T-helper 1 cell treated with Interleukin-12 subunit alpha and Interleukin-12 subunit beta and Interleukin-4 antibody, amounts not matched to agents 30 ng/mL and 1 ng/mL, for 36 hours (primary cell): Measurements from ENCODE around the gene ATOH1. TPM values are rescaled to one million over a fixed set of nuclear protein-coding genes. Genes with fewer than 3 reads are reported as not detected.

Source experiments
- intact Hi-C: fragments of 100-400 bp; cut with micrococcal nuclease; formaldehyde crosslinking; loops from one replicate; pipeline ENCODE4 v1.15.1; 2024
- total RNA-seq: library from RNA; stranded (reverse); gene quantifications from 2 replicates; pipeline ENCODE4 v1.2.3, GENCODE V29; 2022

ATOH1 gene, protein sequence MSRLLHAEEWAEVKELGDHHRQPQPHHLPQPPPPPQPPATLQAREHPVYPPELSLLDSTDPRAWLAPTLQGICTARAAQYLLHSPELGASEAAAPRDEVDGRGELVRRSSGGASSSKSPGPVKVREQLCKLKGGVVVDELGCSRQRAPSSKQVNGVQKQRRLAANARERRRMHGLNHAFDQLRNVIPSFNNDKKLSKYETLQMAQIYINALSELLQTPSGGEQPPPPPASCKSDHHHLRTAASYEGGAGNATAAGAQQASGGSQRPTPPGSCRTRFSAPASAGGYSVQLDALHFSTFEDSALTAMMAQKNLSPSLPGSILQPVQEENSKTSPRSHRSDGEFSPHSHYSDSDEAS
- total RNA-seq, result not detected in 2 replicates

- intact Hi-C loops, result no loop called here
Measured at GRCh38 chr4:93828332-93828994, at the start of gene ATOH1. Gene ATOH1 (plus strand): TSS chr4:93828753. CDS start chr4:93828927, 174 bp downstream.

DNA sequence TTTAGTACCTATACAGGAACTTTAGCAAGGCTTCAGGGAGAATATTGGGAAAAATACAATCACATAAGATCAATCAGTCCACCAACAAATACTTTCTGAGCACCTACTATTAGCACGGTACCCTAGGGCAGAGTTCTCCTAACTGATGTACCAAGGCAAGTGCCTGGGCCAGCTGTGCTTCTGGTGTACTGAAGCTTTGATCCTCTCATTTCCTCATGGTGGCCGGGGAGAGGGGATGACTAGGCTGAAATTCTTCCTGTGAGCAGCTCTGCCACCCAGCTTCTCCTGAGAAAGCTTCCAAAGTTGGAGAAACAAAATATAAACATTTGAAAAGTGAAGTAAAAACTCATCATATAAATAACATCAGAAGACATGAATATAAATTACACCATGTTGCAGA is 49.3 kb upstream of the ATOH1 start:
- intact Hi-C loops, result no loop called here

GRCh38 chr4:93780080-93780479 is 48.5 kb upstream of the ATOH1 start:
- intact Hi-C loops, result no loop called here

DNA sequence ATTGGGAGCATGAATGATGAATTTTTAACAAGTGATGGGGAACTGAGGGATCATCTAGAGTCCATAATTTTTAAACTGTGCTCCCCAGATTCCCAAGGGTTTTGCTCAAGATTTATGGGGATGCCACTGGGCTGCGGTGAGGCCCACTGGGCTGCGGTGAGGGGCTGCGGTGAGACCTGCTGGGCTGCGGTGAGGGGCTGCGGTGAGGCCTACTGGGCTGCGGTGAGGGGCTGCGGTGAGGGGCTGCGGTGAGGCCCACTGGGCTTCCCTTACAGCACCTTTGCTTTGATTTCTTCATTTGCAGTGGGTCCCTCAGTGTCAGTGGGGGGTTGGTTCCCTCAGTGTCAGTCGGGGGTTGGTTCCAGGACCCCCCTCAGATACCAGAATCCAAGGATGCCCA is 47.4 kb upstream of the ATOH1 start:
- intact Hi-C loops, result no loop called here

GRCh38 chr4:93786149-93786548 is 42.4 kb upstream of the ATOH1 start:
- intact Hi-C loops, result no loop called here

DNA sequence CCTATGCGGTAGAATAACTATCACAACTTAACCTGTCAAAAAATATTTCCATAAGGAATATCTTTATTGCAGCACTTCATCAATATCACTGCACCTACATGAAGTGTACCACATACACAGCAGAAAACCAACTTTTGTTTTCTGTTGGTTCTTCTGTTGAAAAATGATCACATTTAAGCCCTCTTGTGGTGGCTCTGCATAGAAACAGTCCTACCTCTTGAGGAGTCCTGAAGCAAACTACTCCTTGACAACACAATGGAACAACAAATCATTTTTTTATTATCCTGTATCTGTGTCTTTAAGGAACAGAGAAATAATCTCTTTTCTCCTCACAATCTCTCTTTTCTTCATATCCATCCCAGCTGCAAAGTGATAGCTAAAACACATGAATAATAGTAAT is 39.8 kb upstream of the ATOH1 start:
- intact Hi-C loops, result no loop called here

DNA sequence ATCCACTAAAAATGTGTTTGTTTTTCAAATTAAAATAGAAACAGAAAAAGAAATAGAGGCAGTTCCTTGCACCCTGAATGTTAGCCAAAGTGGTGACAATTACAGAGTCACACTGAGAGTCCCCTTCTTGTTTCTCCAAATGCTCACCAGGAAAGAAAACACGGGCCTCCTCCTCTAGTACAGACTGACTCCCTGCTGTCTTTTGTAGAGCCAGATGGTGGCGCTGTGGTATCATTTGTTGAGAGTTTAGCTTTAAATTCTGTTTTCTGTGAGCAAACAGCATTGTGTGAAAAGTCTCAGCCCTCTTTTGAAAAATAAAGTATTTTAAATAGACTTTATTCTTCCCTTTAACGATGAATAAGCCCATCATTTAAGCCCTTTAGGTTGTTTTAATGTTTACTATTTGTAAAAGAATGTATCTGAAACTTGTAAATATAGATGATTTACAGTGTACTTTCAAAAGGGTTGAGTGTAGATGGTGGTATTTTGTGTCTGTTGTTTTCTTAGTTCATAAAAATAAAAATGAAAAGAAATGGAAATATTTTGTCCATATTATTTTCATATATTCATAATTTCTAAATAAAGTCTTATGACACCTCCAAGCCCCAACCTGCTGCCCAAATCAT is 36.9 kb upstream of the ATOH1 start:
- intact Hi-C loops, result loop anchor here (1.0 to 5.0 kb wide), 5 partner anchors 336 to 805 kb away; no protein-coding TSS in a partner anchor

DNA sequence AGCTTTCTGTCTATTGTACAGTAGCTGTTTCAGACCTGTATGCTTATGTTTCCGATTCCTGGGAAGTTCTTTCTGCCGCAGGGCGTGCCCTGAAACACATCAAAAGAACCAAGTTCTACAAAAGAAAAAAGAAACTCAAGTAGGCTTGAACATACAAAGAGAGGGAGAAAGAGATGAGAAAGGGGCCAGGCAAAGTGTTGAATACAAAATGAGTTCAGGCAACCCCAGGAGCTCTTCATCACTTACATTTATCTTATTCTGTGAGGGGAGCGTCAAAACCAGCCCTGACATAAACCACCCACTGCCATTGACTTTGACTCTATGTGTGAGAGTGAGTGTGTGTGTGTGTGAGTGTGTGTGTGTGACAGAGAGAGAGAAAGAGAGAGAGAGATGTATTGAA is 26.5 kb upstream of the ATOH1 start:
- intact Hi-C loops, result no loop called here

- intact Hi-C loops, result no loop called here
Measured at GRCh38 chr4:93809773-93810172, 18.8 kb upstream of the ATOH1 start.

GRCh38 chr4:93810340-93810992 is 18.1 kb upstream of the ATOH1 start:
- intact Hi-C loops, result no loop called here

DNA sequence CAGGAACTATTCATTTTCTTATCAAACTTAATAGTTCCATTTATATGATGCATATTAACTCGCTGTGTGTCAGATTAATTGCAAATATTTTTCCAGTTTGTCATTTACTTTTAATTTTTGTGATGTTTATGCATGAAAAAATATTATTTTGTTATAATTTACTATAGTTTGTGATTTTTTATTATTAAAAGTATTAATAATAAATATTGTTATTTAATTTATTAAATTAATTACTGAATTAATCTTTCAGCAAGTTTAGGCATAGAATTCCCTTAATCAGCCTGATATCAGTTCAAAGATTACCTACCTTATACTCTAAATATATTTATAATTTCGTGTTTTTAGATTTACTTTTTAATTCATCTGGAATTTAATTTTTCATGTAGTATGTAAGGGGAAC is 15.5 kb upstream of the ATOH1 start:
- intact Hi-C loops, result no loop called here

DNA sequence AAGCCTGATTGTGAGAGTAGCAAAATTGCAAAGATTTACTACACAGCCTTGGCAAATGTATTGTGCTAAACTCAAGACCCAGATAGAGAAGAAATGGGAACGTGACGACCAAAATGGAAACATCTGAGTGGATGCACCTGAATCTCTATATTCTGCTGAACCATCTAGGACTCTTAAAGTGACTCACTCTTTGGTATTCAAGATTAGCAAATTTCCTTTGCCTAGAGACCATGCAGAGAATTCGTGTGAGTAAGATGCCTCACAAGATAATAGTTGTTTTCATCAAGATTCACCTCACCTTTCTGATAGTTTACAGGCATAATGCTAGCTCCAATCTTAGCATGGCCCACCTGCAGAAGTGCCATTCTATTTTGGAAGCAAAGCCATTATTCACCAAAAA is 14.4 kb upstream of the ATOH1 start:
- intact Hi-C loops, result no loop called here

DNA sequence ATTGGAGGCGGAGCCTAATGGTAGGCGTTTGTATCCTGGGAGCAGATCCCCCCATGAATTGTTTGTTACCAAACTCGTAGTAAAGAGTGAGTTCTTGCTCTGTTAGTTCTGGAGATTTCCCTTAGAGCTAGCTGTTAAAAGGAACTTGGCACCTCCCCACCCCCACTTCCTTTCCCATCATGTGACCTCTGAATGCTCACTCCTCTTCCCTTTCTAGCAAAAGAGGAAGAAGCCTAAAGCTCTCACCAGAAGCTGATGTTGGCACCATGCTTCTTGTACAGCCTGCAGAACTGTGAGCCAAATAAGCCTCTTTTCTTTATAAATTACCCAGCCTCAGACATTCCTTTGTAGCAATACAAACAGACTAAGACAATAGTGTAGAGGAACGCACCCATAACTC is 13.8 kb upstream of the ATOH1 start:
- intact Hi-C loops, result no loop called here

DNA sequence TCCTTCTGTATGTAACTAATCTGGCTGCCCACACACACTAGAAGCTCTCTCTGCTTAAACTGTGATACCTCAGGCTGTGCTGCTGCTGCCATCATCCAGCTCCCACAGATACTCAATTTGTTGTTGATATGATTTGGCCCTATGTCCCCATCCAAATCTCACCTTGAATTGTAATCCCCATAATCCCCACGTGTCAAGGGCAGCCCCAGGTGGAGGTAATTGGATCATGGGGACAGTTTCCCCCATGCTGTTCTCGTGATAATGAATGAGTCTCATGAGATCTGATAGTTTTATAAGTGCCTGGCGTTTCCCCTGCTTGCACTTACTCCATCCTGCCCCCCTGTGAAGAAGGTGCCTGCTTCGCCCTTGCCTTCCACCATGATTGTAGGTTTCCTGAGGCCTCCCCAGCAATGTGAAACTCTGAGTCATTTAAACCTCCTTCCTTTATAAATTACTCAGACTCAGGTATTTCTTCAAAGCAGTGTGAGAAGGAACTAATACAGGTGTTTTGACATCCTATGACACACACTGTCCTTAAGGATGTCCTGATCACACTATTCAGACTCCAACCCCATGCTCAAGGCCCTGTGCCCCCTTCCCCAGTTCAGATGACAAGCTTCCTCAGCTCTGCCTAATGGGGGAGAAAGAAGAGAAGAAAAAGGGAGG is 2.9 kb upstream of the ATOH1 start:
- intact Hi-C loops, result no loop called here

DNA sequence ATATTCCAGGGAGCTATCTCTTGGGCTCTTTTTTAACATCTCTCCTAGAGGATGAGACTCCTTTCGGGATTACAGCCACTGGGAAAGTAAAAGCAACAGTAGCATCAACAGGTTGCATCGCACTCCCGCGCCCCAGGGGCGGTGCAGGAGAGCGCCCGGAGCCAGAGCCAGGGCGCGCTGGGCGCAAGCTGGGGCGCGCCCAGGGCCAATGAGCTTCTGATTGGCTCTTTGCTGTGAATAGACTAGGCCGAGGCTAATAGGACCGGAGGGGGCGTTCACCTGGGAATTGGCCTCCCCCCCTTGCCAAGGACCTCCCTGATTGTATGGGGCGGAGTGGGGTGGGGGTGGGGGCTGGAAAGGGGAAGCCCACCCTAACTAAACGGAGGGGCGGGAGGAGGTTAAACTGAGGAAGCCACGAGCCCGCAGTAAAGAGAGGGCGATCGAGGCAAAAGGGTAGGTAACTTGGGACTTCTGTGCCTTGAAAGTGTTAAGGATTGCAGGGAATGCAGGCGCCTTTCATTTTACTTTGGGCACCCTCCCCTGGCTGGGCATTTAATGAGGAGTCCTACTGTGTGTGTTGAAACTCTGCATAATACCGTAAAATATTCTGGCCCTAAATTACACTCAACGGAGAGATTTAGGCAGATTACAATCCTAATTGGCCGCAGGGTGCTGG is 1.1 kb upstream of the ATOH1 start:
- intact Hi-C loops, result no loop called here

DNA sequence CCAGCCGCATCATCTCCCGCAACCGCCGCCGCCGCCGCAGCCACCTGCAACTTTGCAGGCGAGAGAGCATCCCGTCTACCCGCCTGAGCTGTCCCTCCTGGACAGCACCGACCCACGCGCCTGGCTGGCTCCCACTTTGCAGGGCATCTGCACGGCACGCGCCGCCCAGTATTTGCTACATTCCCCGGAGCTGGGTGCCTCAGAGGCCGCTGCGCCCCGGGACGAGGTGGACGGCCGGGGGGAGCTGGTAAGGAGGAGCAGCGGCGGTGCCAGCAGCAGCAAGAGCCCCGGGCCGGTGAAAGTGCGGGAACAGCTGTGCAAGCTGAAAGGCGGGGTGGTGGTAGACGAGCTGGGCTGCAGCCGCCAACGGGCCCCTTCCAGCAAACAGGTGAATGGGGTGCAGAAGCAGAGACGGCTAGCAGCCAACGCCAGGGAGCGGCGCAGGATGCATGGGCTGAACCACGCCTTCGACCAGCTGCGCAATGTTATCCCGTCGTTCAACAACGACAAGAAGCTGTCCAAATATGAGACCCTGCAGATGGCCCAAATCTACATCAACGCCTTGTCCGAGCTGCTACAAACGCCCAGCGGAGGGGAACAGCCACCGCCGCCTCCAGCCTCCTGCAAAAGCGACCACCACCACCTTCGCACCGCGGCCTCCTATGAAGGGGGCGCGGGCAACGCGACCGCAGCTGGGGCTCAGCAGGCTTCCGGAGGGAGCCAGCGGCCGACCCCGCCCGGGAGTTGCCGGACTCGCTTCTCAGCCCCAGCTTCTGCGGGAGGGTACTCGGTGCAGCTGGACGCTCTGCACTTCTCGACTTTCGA is 654 bp downstream of the ATOH1 start:
- intact Hi-C loops, result no loop called here

- intact Hi-C loops, result no loop called here
Measured at GRCh38 chr4:93829820-93830687, 1.5 kb downstream of the ATOH1 start.

DNA sequence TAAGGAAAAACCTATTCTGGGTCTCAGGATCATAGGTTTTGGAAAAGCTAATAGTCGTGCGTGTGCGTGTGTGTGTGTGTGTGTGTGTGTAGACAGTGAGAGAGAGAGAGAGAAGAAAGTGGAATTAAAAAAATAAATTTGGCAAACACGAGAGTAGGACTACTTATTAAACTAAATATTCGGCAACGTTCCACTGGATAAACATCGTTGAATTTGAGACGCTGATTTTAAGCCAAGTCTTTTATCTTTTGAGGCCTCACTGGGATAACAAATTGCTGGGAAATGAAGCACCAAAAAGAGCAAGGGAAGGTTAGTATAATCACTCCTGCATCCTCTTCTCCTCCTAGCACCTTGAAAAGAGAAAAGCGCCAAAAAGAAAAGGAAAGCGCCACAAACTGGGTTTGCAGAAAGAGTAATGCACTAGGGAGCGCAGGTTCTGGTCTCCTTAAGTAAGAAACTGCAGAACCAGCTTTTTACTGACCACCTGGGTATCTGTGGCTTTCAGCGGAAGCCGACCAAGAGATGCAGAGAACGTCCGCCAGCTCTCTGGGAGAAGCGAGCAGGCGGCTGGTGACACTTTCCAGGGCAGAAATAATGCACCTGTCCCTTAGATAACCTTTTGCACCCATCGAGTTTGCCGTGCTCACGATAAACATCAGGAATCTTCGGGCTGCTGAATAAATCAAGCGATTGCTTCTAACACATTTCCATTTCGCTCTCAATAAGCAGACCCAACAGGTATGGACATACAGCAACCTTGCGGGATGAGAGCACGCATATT is 3.4 kb downstream of the ATOH1 start:
- intact Hi-C loops, result no loop called here
